Measurements from ENCODE around the gene NDST3.
"Not testable (repeated sequence)": the region's sequence is repeated elsewhere in the genome, so short reads cannot be mapped to it uniquely, and the experiment has no call there.

Gene NDST3

DNA sequence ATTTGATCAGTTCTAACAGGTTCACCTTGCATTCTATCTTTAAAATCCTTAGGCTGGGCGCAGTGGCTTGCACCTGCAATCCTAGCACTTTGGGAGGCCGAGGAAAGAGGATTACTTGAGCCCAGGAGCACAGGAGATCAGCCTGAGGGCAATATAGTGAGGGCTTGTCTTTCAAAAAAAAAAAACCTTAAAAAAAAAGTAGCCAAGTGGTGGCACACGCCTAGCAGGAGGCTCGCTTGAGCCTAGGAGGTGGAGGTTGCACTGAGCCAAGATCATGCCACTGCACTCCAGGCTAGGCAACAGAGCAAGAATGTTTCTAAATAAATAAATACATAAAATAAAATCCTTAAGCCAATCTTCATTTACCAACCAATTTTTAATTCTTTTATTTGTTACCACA is 243.0 kb downstream of the NDST3 start:
- no peak for DNase-seq

DNA sequence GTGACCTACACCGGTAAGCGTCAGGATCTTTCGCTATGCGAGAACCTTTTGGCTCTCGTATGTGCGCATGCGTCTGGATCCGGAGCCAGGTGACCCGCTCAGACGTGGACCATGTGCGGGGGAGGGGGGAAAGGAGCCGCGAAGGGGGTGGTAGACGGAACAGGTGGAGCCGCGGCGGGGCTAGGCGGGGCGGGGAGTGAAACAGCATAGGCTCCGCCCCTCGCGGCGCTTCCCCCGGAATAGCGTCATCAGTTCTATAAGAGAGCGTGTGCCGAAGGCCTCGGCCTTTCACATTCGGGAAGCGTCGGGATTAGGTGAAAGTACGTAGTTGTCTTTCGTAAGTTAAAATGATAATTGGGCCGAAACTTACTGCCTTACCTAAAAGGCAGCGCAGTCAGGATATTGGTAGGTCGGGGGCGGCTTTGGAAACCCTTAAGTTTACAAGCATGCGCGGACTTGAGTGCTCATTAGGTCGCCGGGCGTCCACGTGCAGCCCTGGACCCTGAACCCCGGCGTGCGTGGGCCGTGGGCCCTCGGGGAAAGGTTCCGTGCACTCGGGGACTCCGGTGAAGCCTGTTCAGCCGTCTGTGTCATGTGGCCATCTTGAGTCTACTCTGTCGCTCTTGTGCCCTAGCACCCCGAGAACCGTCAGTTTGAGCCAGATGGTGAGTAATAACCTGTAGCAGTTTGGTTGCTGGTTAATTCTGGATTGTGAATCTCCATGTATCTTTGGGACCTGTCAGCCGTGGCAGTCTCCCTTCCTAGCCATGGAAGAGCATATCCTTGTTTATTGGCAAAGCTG is 244.4 kb downstream of the NDST3 start:
- DNase-seq = peak; percentile 80 to 94

DNA sequence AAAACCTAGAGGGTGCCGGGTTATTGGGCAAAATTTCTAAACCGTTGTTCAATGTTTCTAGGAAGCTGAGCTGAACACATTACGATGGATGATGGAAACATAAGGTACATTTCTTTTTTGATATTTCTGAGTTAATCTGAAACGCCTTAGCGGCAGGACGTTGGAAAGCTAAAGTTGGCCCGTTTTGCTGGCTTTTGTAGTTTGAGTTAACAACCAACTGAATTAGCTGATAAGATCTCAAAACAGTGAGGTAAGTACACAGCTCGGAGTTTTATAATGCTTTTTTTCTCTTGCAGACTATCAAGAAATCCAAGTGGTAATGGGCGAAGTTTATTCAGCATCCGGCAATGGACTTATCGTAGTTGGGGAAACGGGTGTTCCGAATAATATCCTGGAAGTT is 245.0 kb downstream of the NDST3 start:
- no peak for DNase-seq

DNA sequence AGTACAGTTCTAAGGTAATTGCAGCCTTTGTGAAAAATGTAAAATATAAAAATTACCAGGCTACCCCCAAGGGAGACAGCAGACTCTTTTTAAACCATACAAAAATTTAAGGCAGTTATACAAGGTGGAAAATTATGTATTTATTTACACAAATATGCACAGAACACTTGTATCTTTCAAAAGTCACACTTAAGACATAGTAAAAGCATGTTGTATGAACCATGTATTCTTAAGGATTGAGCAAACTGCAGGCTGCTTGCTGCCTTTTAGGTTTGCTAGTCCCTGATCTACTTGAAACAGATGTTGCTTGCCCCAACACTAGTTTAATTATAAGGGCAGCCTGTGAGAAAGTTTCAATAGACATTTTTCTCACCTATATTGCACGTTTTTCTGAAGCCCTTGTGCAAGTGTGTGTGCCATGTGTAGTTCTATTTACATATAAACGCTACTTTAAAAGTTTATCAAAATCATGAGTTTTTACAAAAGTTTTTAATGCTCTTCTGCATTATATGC is 245.7 kb downstream of the NDST3 start:
- no peak for DNase-seq

DNA sequence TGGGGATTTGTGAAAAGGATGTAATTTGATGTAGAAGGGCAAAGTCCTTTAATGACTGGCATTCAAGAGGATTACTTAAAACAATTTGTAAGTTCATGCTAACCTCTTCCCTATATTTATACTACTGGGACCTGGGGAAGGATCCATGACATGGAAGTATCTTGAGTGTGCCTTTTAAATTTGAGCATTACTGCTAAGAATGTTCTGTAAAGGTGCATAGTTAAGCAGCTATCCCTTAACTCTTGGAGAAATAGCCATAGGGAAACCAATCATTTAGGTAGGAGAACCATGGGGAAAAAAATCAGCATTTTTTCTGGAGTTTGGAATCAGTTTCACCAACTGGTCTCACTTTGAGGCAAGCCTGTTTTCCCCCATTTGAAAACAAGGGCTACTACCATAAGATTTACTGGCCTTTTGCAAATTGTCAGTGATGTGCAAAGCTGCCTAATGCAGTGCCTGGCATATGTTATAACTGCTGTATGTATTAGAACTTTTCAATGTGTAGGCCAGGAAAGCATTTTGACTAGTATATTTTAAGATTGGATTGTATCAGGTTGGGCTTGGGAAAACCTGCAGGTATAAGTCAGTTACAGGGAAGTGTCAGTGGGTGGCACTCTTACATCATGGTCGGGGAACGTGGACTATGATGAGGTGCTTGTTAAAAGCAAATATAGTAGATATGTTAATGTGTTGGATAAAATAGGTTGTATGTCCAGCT is 246.4 kb downstream of the NDST3 start:
- peak; percentile 60 to 62 for DNase-seq

DNA sequence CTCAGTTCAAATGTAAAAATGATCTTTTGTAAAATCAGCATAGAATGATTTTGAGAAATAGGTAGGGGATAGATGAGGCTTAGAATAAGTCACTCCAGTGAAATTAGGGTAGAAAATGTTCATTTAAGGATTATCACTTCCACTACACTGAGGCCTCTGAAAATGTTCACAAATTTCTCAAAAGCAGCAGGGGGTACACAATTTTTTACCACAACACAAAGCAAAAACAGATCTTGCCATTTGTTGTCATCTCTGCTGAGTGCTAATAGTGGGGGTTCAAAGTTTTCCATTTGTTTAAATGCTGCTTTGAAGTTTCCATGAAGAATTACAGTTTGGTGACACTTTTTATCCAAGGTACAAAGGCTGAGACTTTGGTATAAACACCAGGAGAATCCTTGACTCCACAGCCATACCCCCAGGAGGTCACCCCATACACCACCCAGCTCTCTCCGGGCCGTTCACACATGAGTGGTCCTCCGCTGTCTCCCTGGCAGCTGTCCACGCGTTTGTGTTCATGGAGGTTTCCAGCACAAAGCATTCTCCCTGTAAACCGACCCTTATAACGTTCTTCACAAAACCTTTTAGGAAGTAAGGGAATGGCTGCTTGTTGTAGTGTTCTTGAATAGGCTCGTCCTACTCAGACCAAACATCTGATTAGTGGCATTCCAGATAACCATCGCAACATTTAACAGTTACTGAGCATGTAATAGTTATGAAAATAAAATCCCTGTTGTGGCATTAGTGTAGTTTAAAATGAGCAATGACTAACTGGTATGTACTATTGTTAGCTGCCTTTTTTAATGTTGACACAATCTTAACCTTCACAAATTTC is 247.5 kb downstream of the NDST3 start:
- DNase-seq = peak; percentile 35 to 75

DNA sequence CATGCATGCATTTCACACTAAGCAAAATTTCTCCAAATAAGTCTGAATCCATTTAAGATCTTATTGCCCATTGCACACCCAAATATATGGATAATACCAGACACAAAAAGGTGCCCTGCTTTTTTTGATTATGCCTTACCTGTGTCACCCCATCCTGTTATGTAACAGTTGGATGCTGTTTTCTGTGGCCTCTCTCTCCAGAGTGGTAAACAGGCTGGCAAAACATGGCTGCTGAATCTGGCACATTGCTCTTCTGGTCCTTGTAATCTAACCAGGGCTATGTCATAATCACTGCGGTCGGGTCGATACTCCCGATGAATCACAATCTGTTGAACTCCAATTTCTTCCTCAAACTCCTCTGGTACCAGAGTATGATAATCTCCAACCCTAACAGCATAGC is 248.4 kb downstream of the NDST3 start:
- no peak for DNase-seq

DNA sequence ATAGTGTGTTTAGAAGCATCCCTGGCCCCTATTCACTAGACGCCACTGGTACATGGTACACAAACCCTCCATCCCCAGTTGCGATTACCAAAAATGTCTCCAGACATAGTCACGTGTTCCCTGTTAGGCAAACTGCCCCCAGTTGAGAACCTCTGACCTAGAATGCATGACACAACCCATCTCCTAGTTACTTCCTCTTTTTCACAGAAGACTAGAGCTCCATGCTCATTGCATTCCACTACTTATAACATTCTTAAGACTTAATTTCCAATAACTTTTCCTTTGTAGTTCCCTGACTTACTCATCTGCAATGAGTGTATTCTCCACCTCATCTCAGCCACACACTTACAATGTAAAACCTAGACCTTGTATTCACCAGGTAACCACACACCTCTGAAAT is 249.9 kb downstream of the NDST3 start:
- DNase-seq = no peak

DNA sequence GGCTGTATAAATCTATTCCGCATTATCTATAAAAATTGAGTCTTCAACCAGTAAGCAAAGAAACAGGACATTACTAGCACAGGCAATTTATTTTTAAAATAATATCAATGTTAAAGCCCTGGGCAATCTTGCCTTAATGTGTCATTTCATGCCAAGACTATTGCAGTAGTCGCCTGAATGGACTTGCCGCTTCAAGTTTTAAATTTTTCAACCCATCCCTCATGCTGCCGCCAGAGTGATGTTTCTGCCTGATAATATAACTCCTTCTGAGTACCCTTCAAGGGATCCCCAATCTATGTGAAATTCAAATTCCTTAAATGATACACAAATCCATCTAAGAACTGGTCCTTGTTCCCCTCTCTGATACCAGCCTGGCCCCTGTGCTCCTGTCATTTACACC is 251.6 kb downstream of the NDST3 start:
- DNase-seq = no peak

DNA sequence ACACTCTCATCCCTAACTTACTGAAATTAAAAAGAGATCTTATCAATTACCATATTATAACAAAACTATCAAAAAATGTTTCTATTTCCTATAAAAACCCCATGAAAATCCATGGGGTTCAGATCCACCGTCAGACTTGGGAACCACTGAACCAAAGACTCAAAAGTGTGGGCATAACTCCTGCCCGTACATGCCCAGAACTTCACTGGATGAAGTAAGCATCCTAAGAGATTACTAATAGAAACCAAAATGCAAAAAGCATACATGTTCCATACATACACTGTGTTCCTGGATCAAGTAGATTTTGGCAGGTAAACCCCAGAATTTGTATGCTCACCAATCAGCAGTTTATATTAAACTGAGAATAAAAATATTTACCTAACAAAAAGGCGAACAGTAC is 252.4 kb downstream of the NDST3 start:
- DNase-seq = no peak

DNA sequence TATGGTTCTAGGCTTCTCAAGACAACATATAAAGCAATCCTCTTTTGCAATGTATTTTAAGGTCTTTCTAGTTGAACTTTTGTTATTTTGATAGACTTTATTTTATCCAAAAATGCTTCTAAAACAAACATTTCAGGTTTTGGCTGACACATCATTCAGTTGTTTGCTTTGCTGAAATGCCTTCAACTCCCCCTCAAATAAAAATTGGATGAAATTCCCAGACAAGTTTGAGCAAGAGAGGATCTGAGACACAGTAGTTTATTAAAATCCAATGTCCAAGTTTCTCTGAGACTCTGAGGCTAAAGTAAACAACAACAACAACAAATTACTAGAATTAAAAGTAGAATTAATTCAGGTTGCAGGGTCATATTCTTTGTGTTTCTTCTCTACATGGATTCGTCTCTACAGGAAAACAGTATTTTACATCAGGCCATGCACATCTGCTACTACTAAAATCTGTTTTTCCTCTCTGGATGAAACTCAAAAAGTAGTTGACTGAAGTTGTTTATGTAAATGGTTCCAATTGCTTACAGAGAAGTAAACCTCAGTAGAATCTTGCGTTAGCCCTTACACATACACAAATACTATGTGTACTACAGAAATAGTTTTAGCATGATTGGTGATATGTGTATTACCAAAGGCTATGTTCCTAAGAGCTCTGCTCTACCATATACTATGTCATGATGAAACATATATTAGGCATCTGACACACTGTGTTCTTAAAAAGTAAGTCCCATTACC is 253.6 kb downstream of the NDST3 start:
- no peak for DNase-seq

DNA sequence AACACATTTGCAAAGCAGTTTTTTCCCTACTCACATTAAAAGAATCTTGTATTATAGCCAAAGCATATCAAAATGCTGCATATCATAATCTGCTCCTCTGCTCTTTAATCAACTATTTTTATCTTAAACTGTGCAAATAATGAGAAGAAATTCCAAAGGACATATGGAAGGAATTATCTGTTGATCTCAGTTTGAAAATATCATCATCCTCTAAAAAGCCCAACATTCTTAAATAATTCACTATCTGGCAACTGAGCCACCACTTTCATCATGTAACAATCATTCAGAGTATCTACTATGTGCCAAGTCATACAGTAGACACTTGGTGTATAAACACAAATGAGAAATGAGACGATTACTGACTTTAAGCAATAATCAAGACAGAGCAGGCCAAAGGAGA is 255.5 kb downstream of the NDST3 start:
- no peak for DNase-seq

DNA sequence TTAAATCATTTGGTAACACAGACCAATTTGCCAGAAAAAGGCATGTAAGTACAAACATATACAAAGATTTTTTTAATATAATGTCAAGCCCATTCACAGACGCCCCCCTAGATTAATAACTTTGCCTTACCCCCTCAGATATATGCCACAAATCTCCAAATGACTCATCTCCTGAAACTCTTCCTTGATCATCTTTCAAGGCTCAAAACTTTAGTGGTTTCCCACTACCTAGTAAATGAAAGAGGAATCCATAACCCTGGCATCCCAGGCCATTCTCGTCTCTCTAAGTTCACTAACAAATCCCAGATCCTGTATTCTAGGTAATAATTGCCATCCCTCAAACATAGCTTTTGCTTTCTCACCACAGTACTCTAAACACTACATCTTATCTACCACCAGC is 256.7 kb downstream of the NDST3 start:
- no peak for DNase-seq

DNA sequence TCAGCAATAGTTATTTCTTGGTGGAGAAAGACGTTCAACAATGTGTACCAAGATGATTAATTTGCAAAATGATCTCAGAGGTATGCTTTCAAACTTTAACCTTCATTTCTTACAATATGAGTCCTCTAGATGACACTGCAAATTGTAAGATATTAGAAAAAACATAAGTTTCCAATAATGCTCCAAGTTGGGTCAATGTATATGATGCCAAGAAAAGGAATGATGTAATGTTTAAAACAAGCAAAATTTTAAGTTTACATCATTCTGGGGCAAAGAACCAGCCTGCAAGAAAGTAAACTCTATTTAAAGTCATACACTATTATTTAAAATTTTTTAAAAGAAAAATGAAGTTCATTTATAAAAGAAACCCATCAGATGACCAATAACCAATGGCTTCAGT is 262.4 kb downstream of the NDST3 start:
- no peak for DNase-seq

DNA sequence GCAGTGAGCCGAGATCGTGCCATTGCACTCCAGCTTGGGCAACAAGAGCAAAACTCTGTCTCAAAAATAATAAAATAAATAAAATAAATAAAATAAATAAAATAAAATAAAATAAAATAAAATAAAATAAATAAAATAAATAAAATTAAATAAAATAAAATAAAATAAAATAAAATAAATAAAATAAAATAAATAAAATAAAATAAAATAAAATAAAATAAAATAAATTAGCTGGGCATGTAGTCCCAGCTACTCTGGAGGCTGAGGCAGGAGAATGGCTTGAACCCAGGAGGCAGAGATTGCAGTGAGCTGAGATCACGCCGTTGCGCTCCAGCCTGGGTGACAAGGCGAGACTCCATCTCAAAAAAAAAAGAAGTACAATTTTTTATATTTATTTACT is 265.3 kb downstream of the NDST3 start:
- DNase-seq = not testable (repeated sequence)

DNA sequence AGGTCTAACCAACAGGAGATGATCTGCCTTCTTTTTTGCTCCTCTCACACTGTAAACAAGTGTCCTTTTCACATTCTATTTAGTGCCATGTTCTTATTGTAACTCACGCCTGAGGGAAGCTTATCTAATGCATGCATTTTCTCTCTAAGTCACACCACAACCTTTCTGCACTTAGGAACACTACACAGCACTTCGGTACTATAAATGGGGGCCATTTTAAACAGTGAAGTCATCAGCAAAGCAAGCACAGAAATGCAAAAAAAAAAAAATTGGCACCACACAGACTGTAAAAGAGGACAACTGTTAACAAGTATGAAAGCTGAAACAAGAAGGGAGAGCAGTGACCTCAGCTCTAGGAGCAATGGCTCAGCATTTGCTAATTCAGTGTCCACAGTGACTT is 273.4 kb downstream of the NDST3 start:
- no peak for DNase-seq

Data from NCI-H446 (cell line).